Fibroblast of pulmonary artery (primary cell): ENCODE results near the gene SMARCE1.
A peak's percentile ranks its signal among the peaks of the same experiment; 100 is the strongest.

Experiments used
- DNase-seq: peaks from one replicate; pipeline ENCODE4 v3.0.0-alpha.2; 2010; ENCODE audit warnings: low read depth
- H3K4me3 ChIP-seq: replicated peaks from 2 replicates; pipeline ENCODE4 v1.5.1; 2011; ENCODE audit warnings: low read depth, mild to moderate bottlenecking, control low read depth, low read length, moderate library complexity
- TF ChIP-seq, protein P1 (sequence below): IDR thresholded peaks from 2 replicates; pipeline ENCODE4 v1.5.1; 2011; ENCODE audit warnings: mild to moderate bottlenecking, control low read depth, low read length, inconsistent platforms; ENCODE audit errors: missing control alignments

Gene SMARCE1

GRCh38 chr17:40618754-40619625 is 28.6 kb downstream of the SMARCE1 start:
- TF ChIP-seq, protein P1, sequence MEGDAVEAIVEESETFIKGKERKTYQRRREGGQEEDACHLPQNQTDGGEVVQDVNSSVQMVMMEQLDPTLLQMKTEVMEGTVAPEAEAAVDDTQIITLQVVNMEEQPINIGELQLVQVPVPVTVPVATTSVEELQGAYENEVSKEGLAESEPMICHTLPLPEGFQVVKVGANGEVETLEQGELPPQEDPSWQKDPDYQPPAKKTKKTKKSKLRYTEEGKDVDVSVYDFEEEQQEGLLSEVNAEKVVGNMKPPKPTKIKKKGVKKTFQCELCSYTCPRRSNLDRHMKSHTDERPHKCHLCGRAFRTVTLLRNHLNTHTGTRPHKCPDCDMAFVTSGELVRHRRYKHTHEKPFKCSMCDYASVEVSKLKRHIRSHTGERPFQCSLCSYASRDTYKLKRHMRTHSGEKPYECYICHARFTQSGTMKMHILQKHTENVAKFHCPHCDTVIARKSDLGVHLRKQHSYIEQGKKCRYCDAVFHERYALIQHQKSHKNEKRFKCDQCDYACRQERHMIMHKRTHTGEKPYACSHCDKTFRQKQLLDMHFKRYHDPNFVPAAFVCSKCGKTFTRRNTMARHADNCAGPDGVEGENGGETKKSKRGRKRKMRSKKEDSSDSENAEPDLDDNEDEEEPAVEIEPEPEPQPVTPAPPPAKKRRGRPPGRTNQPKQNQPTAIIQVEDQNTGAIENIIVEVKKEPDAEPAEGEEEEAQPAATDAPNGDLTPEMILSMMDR = no peak
- DNase-seq = no peak
- no peak overlapping the region for H3K4me3 ChIP-seq

DNA sequence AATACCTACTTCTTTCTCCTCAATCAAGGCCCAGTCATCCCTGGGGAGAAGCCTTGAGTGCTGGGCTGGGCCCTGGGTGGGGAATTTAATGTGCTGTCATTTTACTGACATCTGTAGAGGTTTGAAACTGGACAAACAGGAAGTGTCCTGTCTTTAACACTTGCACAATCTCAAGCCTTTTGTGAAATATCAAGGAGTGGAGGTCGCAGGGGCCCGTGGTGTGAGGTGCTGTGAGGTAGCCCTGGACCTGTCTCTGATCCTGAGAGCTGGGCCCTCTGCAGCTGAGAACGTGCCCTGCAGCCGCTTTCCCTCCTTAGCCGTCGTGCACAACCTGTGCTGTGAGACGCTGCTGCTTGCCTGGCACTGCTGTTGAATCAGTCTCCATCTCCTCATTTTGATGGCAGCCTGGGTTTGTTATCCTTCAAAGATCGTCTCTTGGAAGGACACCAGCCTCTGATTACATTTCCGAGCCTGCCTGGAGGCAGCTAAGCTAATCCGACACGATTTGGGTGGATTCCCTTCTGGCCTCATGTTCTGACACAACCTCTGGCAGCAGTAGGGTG is 29.9 kb downstream of the SMARCE1 start:
- DNase-seq = no peak
- TF ChIP-seq, protein P1 = no peak
- no peak overlapping the region for H3K4me3 ChIP-seq

- no peak for DNase-seq
- no peak overlapping the region for H3K4me3 ChIP-seq
- TF ChIP-seq, protein P1 = no peak
These were observed 31.0 kb downstream of the SMARCE1 start for GRCh38 chr17:40616592-40616991.

GRCh38 chr17:40615841-40616476 is 31.7 kb downstream of the SMARCE1 start:
- TF ChIP-seq, protein P1 = no peak
- no peak for DNase-seq
- H3K4me3 ChIP-seq = no peak overlapping the region

DNA sequence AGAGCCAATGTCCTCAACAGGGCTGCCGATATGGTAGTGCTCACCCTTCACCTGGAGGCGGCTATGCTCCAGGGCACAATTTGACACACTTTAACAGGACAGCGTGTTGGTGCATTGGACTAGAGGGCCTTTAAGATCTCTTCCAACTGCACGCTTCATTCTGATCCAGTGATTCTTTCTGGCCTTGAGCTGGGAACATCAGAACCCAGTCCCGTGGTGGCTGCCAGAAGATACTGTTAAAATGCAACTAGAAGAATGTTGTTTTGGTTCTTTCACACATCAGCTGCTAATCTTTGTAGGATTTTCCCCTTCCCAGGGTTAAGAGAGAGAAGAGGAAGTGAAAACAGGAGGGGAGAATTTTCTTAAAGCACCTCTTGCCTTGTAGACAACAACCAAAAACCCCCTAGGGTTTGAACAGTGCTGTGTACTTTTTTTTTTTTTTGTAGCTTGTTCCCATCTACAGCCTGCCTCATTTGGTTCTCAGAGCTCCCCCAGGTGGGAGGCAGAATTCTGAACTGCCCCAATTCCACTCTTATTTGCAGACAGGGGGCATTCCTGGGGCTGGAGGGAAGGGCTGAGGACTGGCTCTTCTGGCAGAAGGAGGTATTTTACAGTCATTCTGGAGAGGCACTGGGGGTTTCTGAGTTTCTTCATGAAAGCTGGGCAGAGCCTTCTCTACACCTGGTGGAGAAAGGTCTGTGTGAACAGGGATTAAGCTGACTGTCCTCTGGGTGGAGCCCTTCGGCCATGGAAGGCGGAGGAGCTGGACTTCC is 32.4 kb downstream of the SMARCE1 start:
- peak; percentile 59 for DNase-seq
- TF ChIP-seq, protein P1 = peak; percentile 52
- H3K4me3 ChIP-seq = no peak overlapping the region

GRCh38 chr17:40614431-40615067 is 33.1 kb downstream of the SMARCE1 start:
- TF ChIP-seq, protein P1 = no peak
- no peak overlapping the region for H3K4me3 ChIP-seq
- DNase-seq = no peak
